Osteoblast (primary cell): ENCODE measurements around the gene DNAI4. TPM values are rescaled to one million over a fixed set of nuclear protein-coding genes. Genes with fewer than 3 reads are reported as not detected.

Source experiments
- DNase-seq: peaks from one replicate; pipeline ENCODE4 v3.0.0; 2011; ENCODE audit warnings: low spot score, mixed read lengths; ENCODE audit not compliant: insufficient read length; ENCODE audit errors: missing footprints
- H2AFZ ChIP-seq: 2 replicates; pipeline ENCODE4 v1.6.0; 2011; ENCODE audit warnings: mild to moderate bottlenecking, low read length
- H3K27ac ChIP-seq: 2 replicates; pipeline ENCODE4 v1.5.1; 2011; ENCODE audit warnings: mild to moderate bottlenecking, low read depth, low read length, moderate library complexity
- H3K27me3 ChIP-seq: 2 replicates; pipeline ENCODE4 v1.6.0; 2012; ENCODE audit warnings: mild to moderate bottlenecking, control low read depth, inconsistent platforms, low read length, moderate library complexity; ENCODE audit not compliant: insufficient read depth
- H3K36me3 ChIP-seq: 2 replicates; pipeline ENCODE4 v1.5.1; 2011; ENCODE audit warnings: mild to moderate bottlenecking, low read length, control low read depth, moderate library complexity; ENCODE audit not compliant: insufficient read depth
- H3K4me1 ChIP-seq: 2 replicates; pipeline ENCODE4 v1.5.1; 2011; ENCODE audit warnings: mild to moderate bottlenecking, low read length, control low read depth, moderate library complexity; ENCODE audit not compliant: insufficient read depth
- H3K4me2 ChIP-seq: 2 replicates; pipeline ENCODE4 v1.6.0; 2011; ENCODE audit warnings: mild to moderate bottlenecking, low read length; ENCODE audit not compliant: insufficient read depth
- H3K4me3 ChIP-seq: fragments of 200-600 bp; sonication (generic); 3 replicates; pipeline ENCODE4 v1.5.1; 2012; ENCODE audit warnings: mild to moderate bottlenecking, low read length, inconsistent platforms; ENCODE audit not compliant: insufficient read depth
- H3K79me2 ChIP-seq: 2 replicates; pipeline ENCODE4 v1.6.0; 2012; ENCODE audit warnings: mild to moderate bottlenecking, low read length, control low read depth, inconsistent platforms; ENCODE audit not compliant: insufficient read depth
- H3K9me3 ChIP-seq: 2 replicates; pipeline ENCODE4 v1.5.1; 2011; ENCODE audit warnings: low read depth, low read length, control low read depth
- H4K20me1 ChIP-seq: 2 replicates; pipeline ENCODE4 v1.6.0; 2012; ENCODE audit warnings: mild to moderate bottlenecking, low read length, control low read depth; ENCODE audit not compliant: insufficient read depth
- CTCF ChIP-seq: IDR thresholded peaks from 2 replicates; pipeline ENCODE4 v1.5.1; 2011; ENCODE audit warnings: mild to moderate bottlenecking, low read depth, low read length, moderate library complexity; ENCODE audit errors: extremely low read depth
- total RNA-seq: library from RNA; depleted of rRNA; stranded (reverse); fragments of >200 nt; gene quantifications from 2 replicates; pipeline ENCODE4 v1.2.3, GENCODE V29; 2012

The DNAI4 gene
- total RNA-seq, 1 donor: 12.7 TPM

- peak overlapping the region; percentile 2 for H3K4me2 ChIP-seq
- H2AFZ ChIP-seq: no peak overlapping the region
- H4K20me1 ChIP-seq: peaks cover 7% of the 10 kb centered on the region
- H3K4me1 ChIP-seq: peaks cover 44% of the 10 kb centered on the region
- no peak for DNase-seq
- no peaks in the 10 kb centered on the region for H3K9me3 ChIP-seq
- H3K4me3 ChIP-seq: no peak overlapping the region
- no peaks in the 10 kb centered on the region for H3K27me3 ChIP-seq
- H3K27ac ChIP-seq: peak overlapping the region; percentile 40
- H3K36me3 ChIP-seq: peaks cover 5% of the 10 kb centered on the region
- no peak for TF ChIP-seq CTCF
- peaks cover 98% of the 10 kb centered on the region for H3K79me2 ChIP-seq
These were observed 13.0 kb upstream of the DNAI4 start for GRCh38 chr1:66937529-66938234.

DNA sequence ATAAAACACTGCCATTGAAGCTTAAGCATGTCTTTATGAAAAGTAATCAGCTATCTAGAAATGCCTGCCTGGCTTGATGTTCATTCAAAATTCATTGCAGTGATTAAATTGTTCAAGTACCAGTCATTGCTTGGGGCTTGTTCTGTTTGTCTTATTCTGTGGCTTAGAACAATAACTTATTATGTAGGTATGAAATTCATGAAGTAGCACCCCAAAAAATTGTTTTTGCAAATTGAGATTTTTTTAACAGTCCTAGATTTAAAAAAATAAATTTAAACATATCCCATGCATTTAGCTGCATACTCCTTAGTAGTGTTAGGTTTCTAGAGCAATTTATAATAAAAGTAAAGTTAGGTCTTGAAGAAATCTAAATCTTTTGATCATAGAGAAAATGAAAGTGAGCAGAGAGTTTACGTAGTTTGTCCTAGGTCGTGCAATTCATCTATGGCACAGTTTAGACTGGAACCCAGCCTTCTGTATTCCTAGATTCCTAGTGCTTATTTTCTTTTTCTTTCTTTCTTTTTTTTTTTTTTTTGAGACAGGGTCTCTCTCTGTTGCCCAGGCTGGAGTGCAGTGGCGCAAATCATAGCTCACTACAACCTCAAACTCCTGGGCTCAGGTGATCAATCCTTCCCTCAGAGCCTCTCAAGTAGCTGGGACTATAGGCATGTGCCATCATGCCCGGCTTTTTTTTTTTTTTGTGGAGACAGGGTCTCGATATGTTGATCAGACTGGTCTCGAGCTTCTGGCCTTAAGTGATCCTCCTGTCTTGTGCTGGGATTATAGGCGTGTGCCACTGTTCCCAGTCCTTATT is 9.4 kb upstream of the DNAI4 start:
- peak overlapping the region; percentile 89 for H3K4me2 ChIP-seq
- H3K79me2 ChIP-seq: peaks cover 89% of the 10 kb centered on the region
- peak overlapping the region; percentile 54 for H3K4me3 ChIP-seq
- H3K27ac ChIP-seq: peak overlapping the region; percentile 90
- H3K27me3 ChIP-seq: no peaks in the 10 kb centered on the region
- peaks cover 14% of the 10 kb centered on the region for H4K20me1 ChIP-seq
- no peak for TF ChIP-seq CTCF
- H3K9me3 ChIP-seq: no peaks in the 10 kb centered on the region
- DNase-seq: peak; percentile 13
- H3K36me3 ChIP-seq: no peaks in the 10 kb centered on the region
- H3K4me1 ChIP-seq: peaks cover 52% of the 10 kb centered on the region
- no peak overlapping the region for H2AFZ ChIP-seq

DNA sequence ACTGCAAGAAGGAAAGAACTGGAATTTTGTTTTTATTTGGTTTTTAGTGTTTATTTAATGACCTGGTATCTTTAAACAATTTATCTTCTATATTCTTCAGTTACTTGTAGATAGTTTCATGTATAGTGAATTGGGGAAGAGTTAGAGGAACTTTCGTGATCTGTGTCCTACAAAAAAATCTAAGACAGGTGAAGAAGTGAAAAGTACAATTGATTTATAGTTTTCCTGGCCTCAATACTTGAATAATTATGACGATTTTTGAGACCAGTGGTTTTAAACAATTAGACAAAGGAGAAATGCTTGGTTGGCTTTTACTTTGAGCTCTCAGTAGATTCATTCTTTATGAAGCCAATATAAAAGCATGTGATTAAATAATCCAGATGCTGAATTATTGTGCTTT is 7.6 kb upstream of the DNAI4 start:
- H3K4me1 ChIP-seq: peaks cover 42% of the 10 kb centered on the region

More for the DNA sequence above, 7.6 kb upstream of the DNAI4 start:
- Histone ChIP-seq H4K20me1 (peaks cover 11% of the 10 kb centered on the region), H3K27ac (peak overlapping the region; percentile 90), H3K4me2 (peak overlapping the region; percentile 89), H3K9me3 (no peaks in the 10 kb centered on the region), H2AFZ (no peak overlapping the region), H3K27me3 (no peaks in the 10 kb centered on the region), H3K79me2 (peaks cover 87% of the 10 kb centered on the region), H3K36me3 (no peaks in the 10 kb centered on the region), H3K4me3 (peak overlapping the region; percentile 47)
- no peak for TF ChIP-seq CTCF
- DNase-seq: peak; percentile 35
